DND-41 (cell line): ENCODE data around the gene DBNL.
A peak's percentile ranks its signal among the peaks of the same experiment; 100 is the strongest.

Experiments used
- ATAC-seq: fragments of 200-7000 bp; cut with Tn5 transposase; 3 replicates; pipeline ENCODE4 v1.9.1; 2021; ENCODE audit warnings: low read depth; ENCODE audit not compliant: insufficient read depth
- DNase-seq: peaks from one replicate; pipeline ENCODE4 v3.0.0-alpha.2; 2020
- H2AFZ ChIP-seq: 2 replicates; pipeline ENCODE4 v1.6.0; 2012; ENCODE audit warnings: low read depth, low read length
- H3K27ac ChIP-seq: 2 replicates; pipeline ENCODE4 v1.5.1; 2012; ENCODE audit warnings: low read length, inconsistent platforms
- H3K27me3 ChIP-seq: fragments of 200-600 bp; sonication (generic); 2 replicates; pipeline ENCODE4 v1.6.0; 2012; ENCODE audit warnings: low read length, mild to moderate bottlenecking, inconsistent platforms; ENCODE audit not compliant: insufficient read depth, poor library complexity
- H3K36me3 ChIP-seq: 2 replicates; pipeline ENCODE4 v1.5.1; 2012; ENCODE audit warnings: low read length, inconsistent platforms; ENCODE audit not compliant: insufficient read depth
- H3K4me1 ChIP-seq: 2 replicates; pipeline ENCODE4 v1.5.1; 2012; ENCODE audit warnings: mild to moderate bottlenecking, low read length; ENCODE audit not compliant: insufficient read depth
- H3K4me2 ChIP-seq: 2 replicates; pipeline ENCODE4 v1.6.0; 2012; ENCODE audit warnings: mild to moderate bottlenecking, moderate library complexity, low read length, inconsistent platforms; ENCODE audit not compliant: insufficient read depth
- H3K4me3 ChIP-seq, 2 experiments: fragments of 200-600 bp in 1 of 2; shearing (Covaris generic) in 1 of 2; 2 replicates each; pipeline ENCODE4 v1.5.1; 2012 to 2016; ENCODE audit warnings: inconsistent platforms in 2 of 2, low read length in 2 of 2, mild to moderate bottlenecking in 2 of 2, low read depth in 1 of 2, moderate library complexity in 1 of 2
- H3K79me2 ChIP-seq: 2 replicates; pipeline ENCODE4 v1.6.0; 2012; ENCODE audit warnings: low read length, inconsistent platforms; ENCODE audit not compliant: insufficient read depth
- H3K9ac ChIP-seq: 2 replicates; pipeline ENCODE4 v1.6.0; 2012; ENCODE audit warnings: low read depth, mild to moderate bottlenecking, inconsistent platforms, low read length, moderate library complexity
- H3K9me3 ChIP-seq: 2 replicates; pipeline ENCODE4 v1.5.1; 2012; ENCODE audit warnings: low read length, moderate library complexity, mild to moderate bottlenecking, inconsistent platforms; ENCODE audit not compliant: insufficient read depth, severe bottlenecking
- H4K20me1 ChIP-seq: 2 replicates; pipeline ENCODE4 v1.6.0; 2012; ENCODE audit warnings: low read length; ENCODE audit not compliant: insufficient read depth
- EZH2 ChIP-seq: IDR thresholded peaks from 3 replicates; pipeline ENCODE4 v1.6.1; 2012; ENCODE audit warnings: borderline replicate concordance, low read depth, mild to moderate bottlenecking, moderate library complexity, low read length, inconsistent platforms; ENCODE audit not compliant: severe bottlenecking
- TF ChIP-seq, protein P1 (sequence below): IDR thresholded peaks from 2 replicates; pipeline ENCODE4 v1.5.1; 2012; ENCODE audit warnings: borderline replicate concordance, low read length, moderate library complexity, mild to moderate bottlenecking; ENCODE audit not compliant: poor library complexity, severe bottlenecking; ENCODE audit errors: extremely low read depth

DBNL gene

DNA sequence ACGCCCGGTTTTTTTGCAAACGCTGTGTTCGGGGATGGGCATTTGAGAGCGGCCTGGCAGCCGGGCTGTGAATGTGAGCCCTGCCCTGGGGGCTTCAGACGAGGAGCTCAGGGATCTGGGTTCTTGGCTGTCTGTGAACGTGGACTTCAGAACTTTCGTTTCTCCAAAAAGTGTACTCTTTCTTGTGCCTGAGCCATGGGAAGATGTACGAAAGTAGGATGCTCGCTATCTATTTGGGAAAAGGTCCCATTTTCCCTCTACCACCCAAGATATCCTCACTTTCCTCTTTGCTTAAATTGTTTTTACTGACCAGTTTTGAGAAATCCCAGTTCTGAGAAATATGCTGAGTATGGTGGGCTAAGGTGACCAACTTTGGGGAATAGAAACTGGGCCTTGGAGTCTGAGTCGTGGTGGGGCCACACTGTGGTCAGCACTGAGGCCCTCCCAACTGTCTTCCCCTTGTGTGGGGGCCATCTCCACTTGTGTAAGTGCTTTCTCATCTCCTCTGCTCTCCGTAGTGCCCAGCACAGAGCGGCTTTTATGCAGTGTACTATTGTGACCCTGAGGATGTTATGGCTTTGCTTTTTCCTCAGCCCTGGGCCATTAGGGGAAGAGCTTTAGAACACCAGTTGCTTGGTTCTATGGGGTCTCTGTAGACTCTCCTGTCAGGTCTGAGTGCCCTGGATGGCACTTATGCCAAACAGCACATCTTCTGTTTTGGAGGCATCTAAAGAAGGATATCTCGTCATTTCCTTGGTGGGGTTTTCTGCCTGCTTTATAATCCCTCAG, 918 bp downstream of the DBNL start:
- Histone ChIP-seq H3K4me1 (peaks cover 38% of the 10 kb centered on the region), H3K4me3 (peak overlapping the region; percentile 38 to 93), H3K79me2 (peaks cover 64% of the 10 kb centered on the region), H3K36me3 (peaks cover 33% of the 10 kb centered on the region), H4K20me1 (peaks cover 43% of the 10 kb centered on the region), H3K27ac (peak overlapping the region; percentile 97), H3K4me2 (peak overlapping the region; percentile 85), H3K27me3 (no peaks in the 10 kb centered on the region), H3K9ac (peak overlapping the region; percentile 94), H2AFZ (peak overlapping the region; percentile 99), H3K9me3 (no peaks in the 10 kb centered on the region)
- DNase-seq: no peak
- TF ChIP-seq, protein P1, sequence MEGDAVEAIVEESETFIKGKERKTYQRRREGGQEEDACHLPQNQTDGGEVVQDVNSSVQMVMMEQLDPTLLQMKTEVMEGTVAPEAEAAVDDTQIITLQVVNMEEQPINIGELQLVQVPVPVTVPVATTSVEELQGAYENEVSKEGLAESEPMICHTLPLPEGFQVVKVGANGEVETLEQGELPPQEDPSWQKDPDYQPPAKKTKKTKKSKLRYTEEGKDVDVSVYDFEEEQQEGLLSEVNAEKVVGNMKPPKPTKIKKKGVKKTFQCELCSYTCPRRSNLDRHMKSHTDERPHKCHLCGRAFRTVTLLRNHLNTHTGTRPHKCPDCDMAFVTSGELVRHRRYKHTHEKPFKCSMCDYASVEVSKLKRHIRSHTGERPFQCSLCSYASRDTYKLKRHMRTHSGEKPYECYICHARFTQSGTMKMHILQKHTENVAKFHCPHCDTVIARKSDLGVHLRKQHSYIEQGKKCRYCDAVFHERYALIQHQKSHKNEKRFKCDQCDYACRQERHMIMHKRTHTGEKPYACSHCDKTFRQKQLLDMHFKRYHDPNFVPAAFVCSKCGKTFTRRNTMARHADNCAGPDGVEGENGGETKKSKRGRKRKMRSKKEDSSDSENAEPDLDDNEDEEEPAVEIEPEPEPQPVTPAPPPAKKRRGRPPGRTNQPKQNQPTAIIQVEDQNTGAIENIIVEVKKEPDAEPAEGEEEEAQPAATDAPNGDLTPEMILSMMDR: no peak
- TF ChIP-seq EZH2: no peak
- no peak; the same call in 2 of the 3 replicates for ATAC-seq

DNA sequence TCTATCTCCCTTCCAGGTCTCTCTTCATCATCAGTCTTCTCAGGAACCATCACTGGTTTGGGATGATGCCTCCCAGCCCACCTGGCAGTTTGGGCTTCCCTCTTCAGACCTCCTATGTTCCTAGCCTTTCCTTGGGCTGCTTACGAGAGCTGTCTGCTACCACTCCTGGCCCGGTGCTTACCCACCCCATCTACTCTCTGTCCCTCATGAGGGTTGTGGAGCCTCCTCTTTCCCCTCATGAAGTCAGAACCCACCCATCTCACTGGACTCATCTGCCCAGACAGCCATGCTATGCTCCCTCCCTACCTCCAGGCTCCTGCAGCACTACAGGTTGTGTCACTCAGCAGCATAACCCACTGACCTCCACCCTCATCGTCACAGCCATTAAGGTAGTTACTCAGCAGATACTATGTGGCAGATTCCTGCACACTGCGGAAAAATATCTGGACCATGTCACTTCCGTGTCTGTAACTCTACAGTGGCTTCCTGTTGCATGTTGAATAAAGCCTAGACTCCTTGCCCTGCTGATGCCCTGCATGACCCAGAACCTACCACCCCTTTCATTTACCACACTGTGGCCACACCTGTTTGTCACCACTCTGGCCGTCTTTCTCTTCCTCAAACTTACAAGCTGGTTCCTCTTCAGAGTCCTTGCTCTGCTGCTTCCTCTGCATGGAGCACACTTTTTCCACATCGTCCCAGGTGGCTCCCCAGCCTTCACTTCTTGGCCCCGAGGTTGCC, 2.0 kb downstream of the DBNL start:
- peaks cover 44% of the 10 kb centered on the region for H3K36me3 ChIP-seq
- peak overlapping the region in 1 of 2 experiments; percentile 93; a peak in 2 of 4 replicates for H3K4me3 ChIP-seq
- H4K20me1 ChIP-seq: peaks cover 52% of the 10 kb centered on the region
- peaks cover 34% of the 10 kb centered on the region for H3K4me1 ChIP-seq
- DNase-seq: no peak
- no peaks in the 10 kb centered on the region for H3K9me3 ChIP-seq
- H3K9ac ChIP-seq: peak overlapping the region; percentile 94; the same call in 1 of the 2 replicates
- no peak for ATAC-seq
- H3K79me2 ChIP-seq: peaks cover 72% of the 10 kb centered on the region
- peak overlapping the region; percentile 85 for H3K4me2 ChIP-seq
- no peaks in the 10 kb centered on the region for H3K27me3 ChIP-seq
- no peak overlapping the region for H2AFZ ChIP-seq
- peak overlapping the region; percentile 97 for H3K27ac ChIP-seq
- TF ChIP-seq EZH2: no peak
- TF ChIP-seq, protein P1: no peak

DNA sequence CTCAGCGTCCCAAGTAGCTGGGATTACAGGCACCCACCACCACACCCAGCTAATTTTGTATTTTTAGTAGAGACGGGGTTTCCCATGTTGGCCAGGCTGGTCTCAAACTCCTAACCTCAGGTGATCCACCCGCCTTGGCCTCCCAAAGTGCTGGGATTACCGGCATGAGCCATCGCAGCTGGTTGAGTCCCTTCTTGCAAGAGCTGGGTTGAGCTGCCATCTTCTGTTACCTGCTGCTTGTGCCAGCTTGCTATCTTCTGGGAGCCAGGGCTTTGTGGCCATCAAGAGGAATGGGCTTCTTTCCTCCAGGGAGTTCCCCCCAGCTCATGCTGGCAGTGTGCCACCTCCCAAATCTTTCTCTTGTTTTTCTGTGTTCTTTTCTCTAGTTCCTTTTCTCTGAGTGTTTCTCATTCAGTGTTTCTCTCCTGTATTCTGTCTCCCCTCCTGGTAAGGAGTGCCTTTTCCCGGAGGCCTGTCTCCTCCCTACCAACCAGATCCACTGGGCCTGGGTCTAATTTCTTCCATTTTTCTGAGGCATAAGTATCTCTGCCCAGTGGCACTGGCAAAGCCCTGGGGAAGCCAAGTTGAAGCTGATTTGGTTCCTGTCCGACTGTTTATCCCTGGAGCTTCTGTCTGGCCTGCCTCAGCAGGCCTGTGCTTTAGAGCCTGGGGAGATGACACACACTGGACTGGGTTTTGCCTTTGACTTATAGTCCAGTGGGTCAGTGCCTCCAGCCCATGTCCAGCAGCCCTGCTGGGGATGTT, 3.7 kb downstream of the DBNL start:
- Histone ChIP-seq H3K9me3 (no peaks in the 10 kb centered on the region), H3K27me3 (no peaks in the 10 kb centered on the region), H3K36me3 (peaks cover 59% of the 10 kb centered on the region), H2AFZ (no peak overlapping the region), H3K9ac (no peak overlapping the region), H3K4me2 (no peak overlapping the region), H3K27ac (no peak overlapping the region), H3K4me1 (peaks cover 34% of the 10 kb centered on the region), H4K20me1 (peaks cover 63% of the 10 kb centered on the region), H3K4me3 (no peak overlapping the region), H3K79me2 (peaks cover 84% of the 10 kb centered on the region)
- ATAC-seq: no peak
- no peak for DNase-seq
- TF ChIP-seq, protein P1: no peak
- TF ChIP-seq EZH2: no peak
